DOHH2 (cell line): Measurements from ENCODE around the gene KAZALD1.

ENCODE experiments used
- H3F3A ChIP-seq: fragments of 200-600 bp; sonication (generic), shearing (Covaris generic); 2 replicates; pipeline ENCODE4 v1.6.0; 2016; ENCODE audit warnings: antibody characterized with exemption, mild to moderate bottlenecking; ENCODE audit not compliant: control insufficient read depth, insufficient read depth
- H3K27ac ChIP-seq: fragments of 200-600 bp; sonication (generic); 2 replicates; pipeline ENCODE4 v1.5.1; 2014; ENCODE audit warnings: low read depth, mild to moderate bottlenecking, low read length, moderate library complexity
- H3K27me3 ChIP-seq: fragments of 200-600 bp; sonication (generic); 2 replicates; pipeline ENCODE4 v1.6.1; 2014; ENCODE audit warnings: mild to moderate bottlenecking, low read length, mixed read lengths; ENCODE audit not compliant: control insufficient read depth
- H3K36me3 ChIP-seq: fragments of 200-600 bp; sonication (generic); 2 replicates; pipeline ENCODE4 v1.6.1; 2014; ENCODE audit warnings: mild to moderate bottlenecking, low read length, moderate library complexity, mixed read lengths; ENCODE audit not compliant: control insufficient read depth
- H3K4me1 ChIP-seq: fragments of 200-600 bp; sonication (generic); 2 replicates; pipeline ENCODE4 v1.6.1; 2014; ENCODE audit warnings: mild to moderate bottlenecking, low read length, mixed read lengths; ENCODE audit not compliant: control insufficient read depth
- H3K4me2 ChIP-seq: fragments of 200-600 bp; sonication (generic); 2 replicates; pipeline ENCODE4 v1.6.0; 2014; ENCODE audit warnings: mild to moderate bottlenecking, low read length, moderate library complexity
- H3K4me3 ChIP-seq: fragments of 200-600 bp; sonication (generic); 2 replicates; pipeline ENCODE4 v1.5.1; 2014; ENCODE audit warnings: mild to moderate bottlenecking, low read length, mixed read lengths
- H3K79me2 ChIP-seq: fragments of 200-600 bp; sonication (generic); 2 replicates; pipeline ENCODE4 v1.6.1; 2014; ENCODE audit warnings: mild to moderate bottlenecking, low read length, mixed read lengths; ENCODE audit not compliant: control insufficient read depth
- H3K9me2 ChIP-seq: fragments of 200-600 bp; sonication (generic); replicated peaks from 2 replicates; pipeline ENCODE4 v1.6.1; 2014; ENCODE audit warnings: mild to moderate bottlenecking, low read length, mixed read lengths; ENCODE audit not compliant: control insufficient read depth
- H3K9me3 ChIP-seq: fragments of 200-600 bp; sonication (generic); 2 replicates; pipeline ENCODE4 v1.6.1; 2014; ENCODE audit warnings: antibody characterized with exemption, low read length, mixed read lengths; ENCODE audit not compliant: control insufficient read depth, insufficient read depth
- H4K20me1 ChIP-seq: fragments of 200-600 bp; sonication (generic); 2 replicates; pipeline ENCODE4 v1.6.0; 2014; ENCODE audit warnings: low read depth, mild to moderate bottlenecking, antibody characterized with exemption, low read length, moderate library complexity; ENCODE audit not compliant: control insufficient read depth, insufficient read depth
- CTCF ChIP-seq: fragments of 200-600 bp; sonication (generic); IDR thresholded peaks from one replicate; pipeline ENCODE4 v1.5.1; 2014; ENCODE audit warnings: antibody characterized with exemption, mild to moderate bottlenecking, low read depth, low read length; ENCODE audit not compliant: poor library complexity, severe bottlenecking
- EZH2phosphoT487 ChIP-seq: fragments of 200-600 bp; sonication (generic); IDR thresholded peaks from 2 replicates; pipeline ENCODE4 v1.6.1; 2017; ENCODE audit warnings: borderline replicate concordance, mild to moderate bottlenecking, antibody characterized with exemption, low read length, moderate library complexity, mixed read lengths

KAZALD1 gene

GRCh38 chr10:101089520-101090299 is 27.9 kb downstream of the KAZALD1 start:
- Histone ChIP-seq H3K9me3 (no peaks in the 10 kb centered on the region), H3K4me3 (no peak overlapping the region), H3K36me3 (no peaks in the 10 kb centered on the region), H3K27me3 (peaks cover 62% of the 10 kb centered on the region), H3K27ac (no peak overlapping the region), H3K9me2 (no peaks in the 10 kb centered on the region), H3K4me2 (no peak overlapping the region), H3K79me2 (no peaks in the 10 kb centered on the region), H3K4me1 (no peaks in the 10 kb centered on the region), H3F3A (no peaks in the 10 kb centered on the region), H4K20me1 (no peaks in the 10 kb centered on the region)
- TF ChIP-seq EZH2phosphoT487 (no peak), CTCF (no peak)

- H3K27me3 ChIP-seq: peaks cover 53% of the 10 kb centered on the region
- no peaks in the 10 kb centered on the region for H3K9me2 ChIP-seq
- peaks cover 5% of the 10 kb centered on the region for H3K4me1 ChIP-seq
- no peak for TF ChIP-seq EZH2phosphoT487
- no peak for TF ChIP-seq CTCF
- no peak overlapping the region for H3K27ac ChIP-seq
- no peaks in the 10 kb centered on the region for H3F3A ChIP-seq
- H3K36me3 ChIP-seq: no peaks in the 10 kb centered on the region
- H4K20me1 ChIP-seq: no peaks in the 10 kb centered on the region
- H3K9me3 ChIP-seq: no peaks in the 10 kb centered on the region
- H3K4me2 ChIP-seq: no peak overlapping the region
- H3K79me2 ChIP-seq: no peaks in the 10 kb centered on the region
- H3K4me3 ChIP-seq: no peak overlapping the region
Measured at GRCh38 chr10:101090597-101090996, 28.8 kb downstream of the KAZALD1 start.

GRCh38 chr10:101091546-101092290 is 29.9 kb downstream of the KAZALD1 start:
- no peak overlapping the region for H3K4me3 ChIP-seq
- peaks cover 42% of the 10 kb centered on the region for H3K27me3 ChIP-seq
- no peak overlapping the region for H3K4me2 ChIP-seq
- H3K36me3 ChIP-seq: no peaks in the 10 kb centered on the region
- H3K9me3 ChIP-seq: no peaks in the 10 kb centered on the region
- TF ChIP-seq EZH2phosphoT487: no peak
- TF ChIP-seq CTCF: no peak
- H3K4me1 ChIP-seq: peaks cover 11% of the 10 kb centered on the region
- no peaks in the 10 kb centered on the region for H3F3A ChIP-seq
- H3K27ac ChIP-seq: no peak overlapping the region
- no peaks in the 10 kb centered on the region for H3K79me2 ChIP-seq
- no peaks in the 10 kb centered on the region for H3K9me2 ChIP-seq
- H4K20me1 ChIP-seq: no peaks in the 10 kb centered on the region
